ENCODE measurements around the gene MAPK13.
"Not testable (repeated sequence)": the region's sequence is repeated elsewhere in the genome, so short reads cannot be mapped to it uniquely, and the experiment has no call there.

Gene MAPK13

GRCh38 chr6:36115412-36115811, 14.9 kb upstream of the MAPK13 start:
- no peak for DNase-seq

GRCh38 chr6:36116066-36116864, 14.0 kb upstream of the MAPK13 start:
- DNase-seq: no peak

- DNase-seq: no peak
Observed at GRCh38 chr6:36116943-36117342, 13.4 kb upstream of the MAPK13 start.

DNA sequence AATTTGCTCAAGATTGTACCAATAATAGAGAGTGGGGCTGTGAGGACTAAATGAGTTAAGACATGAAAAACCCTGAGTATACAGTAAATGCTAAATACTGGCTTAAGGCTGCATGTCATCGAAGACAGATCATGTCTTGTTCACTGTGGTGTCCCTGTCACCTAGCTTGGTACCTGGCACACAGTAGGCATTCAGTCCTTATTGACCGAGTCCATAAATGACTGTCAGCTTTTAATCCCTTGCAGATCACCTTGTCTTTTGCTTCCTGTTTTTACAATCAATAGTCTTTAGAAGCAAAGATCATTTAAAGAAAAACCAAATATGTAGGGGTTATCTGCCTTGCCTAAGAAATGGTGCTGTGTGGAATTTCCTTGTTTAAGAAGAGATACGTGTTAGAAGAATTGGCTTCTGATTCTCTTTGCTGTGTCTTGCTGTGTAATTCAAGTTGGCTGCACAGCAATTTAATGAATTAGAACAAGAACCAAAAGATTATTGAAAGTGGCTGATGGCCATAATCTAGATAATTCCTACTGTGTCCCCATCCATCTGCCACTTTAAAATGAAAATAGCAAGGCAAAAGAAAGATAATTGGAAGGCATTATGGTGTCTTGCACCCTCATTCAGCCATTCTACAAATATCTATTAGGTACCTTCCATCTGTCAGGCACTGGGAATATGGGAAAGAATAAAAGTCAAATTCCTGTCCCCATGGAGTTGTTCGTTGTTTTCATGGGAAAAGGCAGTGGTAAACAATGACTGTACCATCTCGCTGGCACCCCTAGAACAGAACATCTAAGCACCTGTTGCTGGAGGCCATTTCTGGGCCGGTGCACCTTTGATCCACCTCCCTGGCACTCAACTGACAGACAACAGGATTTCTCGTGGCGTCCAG, 12.4 kb upstream of the MAPK13 start:
- no peak for DNase-seq

GRCh38 chr6:36118550-36119107, 11.7 kb upstream of the MAPK13 start:
- DNase-seq: peak; percentile 82 to 88

DNA sequence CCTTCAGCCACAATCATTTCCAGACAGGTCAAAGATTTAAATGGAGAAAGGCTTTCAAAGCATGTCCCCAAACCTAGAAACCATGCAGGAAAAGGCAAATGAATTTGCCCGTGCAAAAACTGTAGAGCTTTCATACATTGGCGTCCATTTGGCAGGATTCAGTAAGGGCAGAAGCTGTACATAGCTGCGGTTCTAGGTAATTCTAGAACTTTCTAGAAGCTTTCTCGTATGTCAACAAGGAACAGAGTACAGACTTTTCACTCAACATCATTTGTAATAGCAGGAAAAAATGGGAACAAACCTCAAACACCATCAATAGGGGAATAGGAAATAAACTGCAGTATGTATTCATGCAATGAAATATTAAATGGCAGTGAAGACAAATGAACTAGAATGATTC, 11.1 kb upstream of the MAPK13 start:
- no peak for DNase-seq

GRCh38 chr6:36120018-36120417, 10.3 kb upstream of the MAPK13 start:
- DNase-seq: no peak

GRCh38 chr6:36120539-36120938, 9.8 kb upstream of the MAPK13 start:
- DNase-seq: peak; percentile 86

- DNase-seq: peak; percentile 69 to 78
Observed at GRCh38 chr6:36120979-36121786, 9.1 kb upstream of the MAPK13 start.

DNA sequence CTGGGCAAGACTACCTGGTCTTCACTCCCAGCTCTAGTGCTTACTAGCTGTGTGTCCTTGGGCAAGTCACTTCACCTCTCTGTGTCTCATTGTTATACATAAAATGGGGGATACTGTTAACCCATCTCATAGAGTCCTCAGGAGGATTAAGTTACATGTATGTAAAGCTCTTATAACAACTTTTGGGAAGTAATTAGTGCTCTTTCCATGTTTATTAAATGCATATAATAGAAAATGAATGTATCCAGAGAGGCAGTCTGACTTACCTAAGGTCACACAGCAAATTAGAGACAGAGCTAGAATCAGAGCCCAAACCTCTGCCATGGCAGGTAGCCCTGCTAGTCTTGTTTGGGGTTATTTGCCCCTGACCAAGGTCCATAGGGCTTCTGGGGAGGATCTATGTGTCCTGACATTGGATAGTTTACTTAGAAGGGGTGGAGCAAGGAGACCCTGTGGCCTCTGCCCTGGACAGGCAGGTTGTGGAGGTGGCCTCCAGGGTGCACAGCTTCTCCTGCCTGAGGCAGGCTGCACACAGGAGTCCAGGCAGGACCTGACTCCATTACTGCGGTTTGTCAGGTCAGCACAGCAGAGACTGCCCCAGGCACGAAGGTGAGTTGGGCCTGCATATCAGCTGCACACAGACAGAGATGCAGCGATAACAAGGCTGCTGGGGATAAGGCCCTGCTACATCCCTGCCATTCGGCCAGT, 8.4 kb upstream of the MAPK13 start:
- no peak for DNase-seq

DNA sequence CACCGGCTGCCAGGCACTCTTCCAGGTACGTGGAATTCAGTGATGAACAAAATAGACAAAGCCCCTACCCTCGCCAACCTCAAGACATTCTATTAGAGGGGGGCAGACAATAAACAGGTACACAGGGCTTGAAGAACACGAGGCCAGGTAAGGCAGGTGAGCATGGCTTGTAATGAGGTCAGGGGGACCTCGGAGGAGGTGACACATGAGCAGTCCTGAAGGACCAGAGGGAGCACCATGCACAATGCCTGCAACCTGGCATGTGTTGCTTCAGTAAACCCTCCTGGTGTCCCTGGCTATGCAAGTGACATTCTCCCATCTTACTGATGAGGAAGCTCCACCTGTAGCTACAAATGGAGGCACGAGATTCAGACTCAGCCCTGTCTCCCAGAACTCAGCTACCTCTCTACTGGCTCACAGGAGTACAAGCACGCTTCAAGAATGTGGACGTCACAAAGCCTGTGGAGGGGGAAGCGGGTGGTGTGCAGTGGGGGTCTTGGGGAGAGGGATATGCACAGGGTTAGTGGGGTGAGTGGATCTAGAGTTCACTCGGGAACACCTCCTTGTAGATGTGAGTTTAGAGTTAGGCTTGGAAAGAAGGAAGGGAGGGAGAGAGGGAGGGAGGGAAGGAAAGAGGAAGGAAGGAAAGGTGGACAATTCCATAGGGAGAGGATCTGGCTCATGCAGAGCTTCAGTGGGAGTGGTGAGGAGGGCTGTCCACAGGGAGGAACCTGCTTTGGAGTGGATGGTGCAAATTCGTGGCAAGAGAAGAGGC, 7.6 kb upstream of the MAPK13 start:
- no peak for DNase-seq

DNA sequence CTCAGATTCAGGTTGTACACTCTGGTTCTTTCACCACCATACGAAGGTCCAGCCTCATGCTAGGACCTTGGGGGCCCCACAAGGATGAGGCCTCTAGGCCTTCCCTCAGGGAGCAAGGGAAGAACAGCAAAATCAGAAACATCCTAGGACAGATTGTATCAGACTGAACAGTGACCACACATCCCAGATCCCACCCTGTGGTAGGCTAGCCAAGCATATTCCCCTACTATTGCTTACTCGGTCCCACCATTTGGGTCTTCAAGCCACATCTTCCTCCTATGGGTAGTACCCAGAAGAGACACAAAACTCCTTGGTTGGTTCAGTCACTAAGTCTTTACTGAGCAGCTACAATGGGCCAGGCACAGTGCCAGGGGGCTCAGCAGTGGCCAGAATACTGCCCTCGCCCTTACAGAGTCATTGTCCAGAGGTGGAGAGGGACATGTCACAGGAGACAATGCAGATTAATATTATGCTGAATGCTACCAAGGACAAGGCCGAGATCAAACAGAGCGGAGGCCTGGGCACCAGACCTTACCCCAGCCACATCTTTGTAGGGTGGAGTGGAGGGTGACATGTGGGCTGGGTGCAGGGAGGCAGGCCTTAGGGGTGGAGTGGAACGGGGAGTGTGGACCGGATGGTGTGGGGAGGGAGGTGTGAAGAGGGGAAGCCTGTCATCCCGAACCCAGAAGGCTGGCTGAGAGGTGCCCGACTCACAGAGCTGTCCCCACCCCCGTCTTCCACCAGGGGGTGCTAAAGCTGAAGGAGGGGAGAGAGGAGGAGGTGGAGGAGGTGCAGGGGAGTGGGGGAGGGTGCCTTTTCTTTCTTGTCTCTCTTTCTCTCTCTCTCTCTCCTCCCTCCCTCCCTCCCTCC, 6.8 kb upstream of the MAPK13 start:
- DNase-seq: peak; percentile 93 to 96

DNA sequence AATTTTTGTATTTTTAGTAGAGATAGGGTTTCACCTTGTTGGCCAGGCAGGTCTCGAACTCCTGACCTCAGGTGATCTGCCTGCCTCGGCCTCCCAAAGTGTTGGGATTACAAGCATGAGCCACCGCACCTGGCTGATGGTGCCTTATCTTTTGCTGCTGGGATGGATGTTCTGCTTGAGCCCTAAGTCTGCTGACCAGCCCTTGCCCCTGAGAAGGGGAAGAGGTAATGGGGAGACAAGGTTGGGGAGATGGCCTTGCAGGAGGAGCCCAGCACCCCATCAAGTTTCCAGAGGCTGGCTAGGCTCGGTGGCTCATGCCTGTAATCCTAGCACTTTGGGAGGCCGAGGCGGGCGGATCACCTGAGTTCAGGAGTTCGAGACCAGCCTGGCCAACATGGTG, 6.0 kb upstream of the MAPK13 start:
- not testable (repeated sequence) for DNase-seq

DNA sequence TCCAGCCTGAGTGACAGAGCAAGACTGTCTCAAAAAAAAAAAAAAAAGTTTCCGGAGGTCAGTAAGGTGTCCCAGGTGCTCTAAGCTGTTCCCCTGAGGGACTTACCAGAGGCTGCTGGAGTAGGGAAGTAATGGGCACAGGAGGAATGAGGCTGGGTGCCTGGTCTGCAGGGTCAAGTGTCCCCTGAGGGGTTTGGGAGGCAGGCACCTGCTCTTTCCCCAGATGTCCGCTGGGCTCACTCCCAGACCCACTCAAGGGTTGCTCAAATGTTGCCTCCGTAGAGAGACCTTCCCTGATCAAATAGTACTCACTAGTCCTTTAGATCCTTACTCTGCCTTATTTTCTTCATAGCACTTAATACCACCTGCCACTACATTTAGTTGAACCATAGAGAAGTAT, 5.4 kb upstream of the MAPK13 start:
- no peak for DNase-seq

DNA sequence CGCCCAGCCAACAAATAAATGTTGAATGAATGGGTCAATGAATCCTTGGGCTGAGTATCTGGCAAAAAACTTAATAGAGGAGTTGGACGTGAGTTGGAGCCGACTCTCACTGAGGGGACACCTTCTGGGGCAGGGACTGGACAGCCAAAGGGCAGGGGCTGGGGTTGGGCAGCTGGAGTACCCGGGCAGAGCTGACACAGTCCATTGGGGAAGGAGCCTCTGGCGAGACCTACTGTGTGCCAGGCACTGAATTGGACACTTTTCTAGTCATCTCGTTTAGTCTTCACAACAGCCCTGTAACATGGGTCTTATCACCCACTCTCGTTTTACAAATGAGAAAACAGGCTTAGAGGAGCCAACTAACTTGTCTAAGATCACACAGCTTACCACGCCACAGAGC, 4.7 kb upstream of the MAPK13 start:
- no peak for DNase-seq

DNA sequence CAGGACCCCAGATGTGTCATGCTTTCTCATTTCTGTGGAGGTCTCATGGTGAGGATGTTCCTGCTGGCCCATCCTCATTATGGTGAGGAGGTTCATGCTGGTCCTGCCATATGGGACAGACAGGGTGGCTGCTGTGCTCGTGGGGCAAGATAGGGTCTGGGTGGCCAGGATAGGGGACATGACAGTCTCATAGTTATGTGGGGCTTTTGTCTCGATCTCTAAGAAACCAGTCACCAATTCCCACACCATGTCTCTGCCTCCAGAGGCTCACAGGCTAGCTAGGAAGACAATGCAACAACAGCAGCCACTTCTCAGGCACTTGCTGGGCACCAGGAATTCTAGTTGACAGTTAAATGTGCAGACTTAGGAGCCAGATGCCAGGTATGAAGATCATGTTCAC, 4.2 kb upstream of the MAPK13 start:
- no peak for DNase-seq

DNA sequence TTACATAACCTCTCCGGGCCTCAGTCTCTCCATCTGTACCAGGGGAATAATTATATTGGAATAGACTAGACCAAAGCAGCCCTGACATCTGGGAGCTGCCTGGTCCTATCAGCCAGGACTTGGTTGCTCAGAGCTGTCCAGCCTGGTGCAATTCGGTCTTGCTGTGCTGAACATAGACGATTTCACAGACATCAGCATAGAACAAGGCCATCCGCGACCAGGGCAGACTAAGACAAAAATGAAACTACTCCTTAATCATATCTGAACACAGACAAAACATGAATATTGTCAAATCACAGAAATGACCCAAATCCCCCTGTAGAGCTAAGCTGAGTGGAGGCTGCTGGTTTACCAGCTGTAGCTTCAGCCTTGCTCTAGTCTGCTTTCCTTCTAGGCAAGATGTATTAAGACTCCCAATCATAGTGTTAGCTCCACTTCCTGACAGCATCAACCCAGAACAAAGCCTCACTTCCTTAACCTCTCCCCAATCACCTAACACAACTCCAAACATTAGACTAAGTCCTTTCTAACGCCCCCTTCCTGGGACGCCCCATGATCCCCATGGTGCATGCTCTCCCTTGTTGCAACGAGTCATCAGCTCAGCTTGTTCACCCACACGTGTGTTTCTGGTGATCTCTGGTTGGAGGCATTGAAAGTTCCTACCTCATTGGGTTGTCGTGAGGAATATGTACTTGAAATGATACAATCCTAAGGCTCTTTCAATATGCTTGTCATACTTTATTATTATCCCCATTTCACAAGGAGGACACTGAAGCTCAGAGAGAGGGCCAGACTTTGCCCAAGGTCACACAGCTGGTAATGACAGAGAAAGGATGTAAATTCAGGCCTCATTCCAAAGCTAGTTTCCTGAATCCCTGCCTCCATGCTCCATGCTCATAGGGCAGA, 3.5 kb upstream of the MAPK13 start:
- DNase-seq: peak in 1 of 2 donors; percentile 23

DNA sequence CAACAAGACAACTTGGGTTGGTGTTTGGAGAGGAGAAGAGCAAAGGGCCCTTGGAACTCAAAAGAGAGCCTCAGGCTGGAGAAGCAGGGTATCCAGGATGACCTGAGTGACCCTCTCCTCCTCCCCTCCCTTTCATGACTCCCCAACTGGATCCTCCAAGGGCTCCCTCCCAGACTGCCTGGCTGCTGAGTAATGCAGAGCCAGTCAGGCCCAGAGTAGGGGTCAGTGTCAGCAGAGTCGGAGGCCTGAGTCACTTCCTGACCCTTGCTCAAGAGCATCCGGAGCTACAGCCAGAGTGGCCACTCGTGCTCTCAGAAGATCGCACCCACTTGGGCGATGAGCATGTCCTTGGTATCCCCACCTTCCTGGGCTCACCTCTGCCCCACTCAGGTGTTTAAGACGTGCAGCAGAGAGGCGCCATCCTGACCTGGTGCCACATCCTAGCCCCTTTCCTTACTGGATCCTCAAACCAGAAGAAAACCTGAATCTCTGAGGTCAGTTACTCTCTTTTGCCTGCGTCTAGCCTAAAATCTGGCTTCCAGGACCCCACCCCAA, 2.8 kb upstream of the MAPK13 start:
- DNase-seq: peak in 1 of 2 donors; percentile 81

DNA sequence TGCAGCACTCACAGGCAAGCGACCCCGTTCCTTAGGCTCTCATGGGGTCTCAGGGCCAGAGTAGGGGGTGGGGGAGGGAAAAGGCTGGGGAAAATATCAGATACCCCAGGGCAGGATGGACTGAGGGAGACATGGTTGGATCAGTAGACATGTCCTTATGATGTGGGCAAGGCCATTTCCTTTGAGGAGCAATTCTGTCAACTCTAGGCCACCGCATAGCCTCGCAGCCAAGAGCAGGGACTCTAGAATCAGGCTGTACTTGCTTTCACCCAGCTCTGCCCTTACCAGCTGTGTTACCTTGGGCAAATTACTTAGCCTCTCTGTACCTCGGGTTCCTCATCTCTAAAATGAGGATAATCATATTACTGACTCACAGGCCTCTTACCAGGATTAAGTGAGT, 2.2 kb upstream of the MAPK13 start:
- no peak for DNase-seq

All from CD4-positive, alpha-beta T cell treated with Interleukin-1 beta for 1 hour (primary cell).